Ishikawa (cell line): ENCODE results near the gene MADD.

Source experiments
- RAD21 ChIP-seq: IDR thresholded peaks from 2 replicates; pipeline ENCODE4 v1.6.1; 2012; ENCODE audit warnings: low read depth
- REST ChIP-seq: IDR thresholded peaks from 2 replicates; pipeline ENCODE4 v1.6.1; 2012; ENCODE audit warnings: low read depth, mild to moderate bottlenecking

GRCh38 chr11:47324520-47324919 lies 54.6 kb downstream of the MADD start:
- TF ChIP-seq REST (no peak), RAD21 (no peak)
